ENCODE results near the gene ANKRD28. TPM values are rescaled to one million over a fixed set of nuclear protein-coding genes. Genes with fewer than 3 reads are reported as not detected.

The ANKRD28 gene
- total and polyA plus RNA-seq, 2 of the 8 experiments (the other 6 are each of a cell fraction or from before 2014, with no cell fraction given) = 39.1 to 61.7 TPM

DNA sequence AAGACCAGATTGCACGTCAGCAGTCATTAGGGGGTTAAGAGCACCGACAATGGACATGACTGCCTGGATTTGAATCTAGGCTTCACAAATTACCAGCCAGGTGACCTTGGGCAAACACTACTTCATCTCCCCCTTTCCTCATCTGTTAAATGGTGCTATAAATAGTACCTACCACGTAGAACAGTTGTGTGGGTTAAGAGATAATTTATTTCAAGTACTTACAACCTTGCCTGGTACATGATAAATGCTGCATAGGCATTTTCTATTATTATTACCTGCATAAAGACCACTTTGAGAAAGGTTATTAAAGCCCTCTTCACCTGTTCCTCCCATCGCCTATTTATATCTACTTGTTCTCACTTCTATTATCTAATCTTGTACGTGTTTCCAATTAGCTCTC is 131.5 kb downstream of the ANKRD28 start (continued):
- no peak for TF ChIP-seq HDAC2 (IDR thresholded peaks at IDR 0.05; ENCODE audit: borderline replicate concordance in 1 of 2, low read depth in 2 of 2, low read length in 2 of 2)
